ENCODE results near the gene RAB36.

The RAB36 gene

DNA sequence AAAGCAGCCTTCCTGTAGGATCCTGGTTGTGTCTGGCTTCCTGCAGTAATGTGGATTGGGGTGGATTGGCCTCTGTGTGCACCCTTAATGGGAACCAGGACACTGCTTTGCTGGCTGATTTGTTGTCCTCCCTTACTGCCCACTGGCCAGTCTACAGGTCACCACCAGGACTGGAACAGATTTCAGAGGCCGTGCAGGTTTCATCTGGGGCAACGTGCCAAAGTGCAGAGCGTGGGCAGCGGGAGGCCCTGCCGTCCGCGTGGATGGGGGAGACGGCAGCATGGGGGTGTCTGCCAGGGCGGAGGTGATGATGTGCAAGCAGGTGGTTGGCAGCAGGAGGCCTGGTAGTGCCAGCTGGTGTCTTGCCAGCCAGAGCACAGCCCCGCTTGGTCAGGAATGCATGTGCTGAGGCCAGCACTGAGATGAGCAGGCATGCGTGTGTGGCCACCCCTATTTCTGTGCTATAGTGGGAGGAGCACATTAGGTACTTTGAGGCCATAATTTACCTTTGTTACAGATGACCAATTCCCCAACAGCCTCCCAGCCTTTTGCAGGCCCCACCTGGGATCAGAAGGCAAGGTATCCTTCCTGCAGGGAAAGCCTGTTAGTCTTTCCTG lies 59.4 kb downstream of the RAB36 start:
- Histone ChIP-seq H3K4me3 (ENCODE audit: low read length in 2 of 2) (no peak overlapping the region), H3K36me3 (ENCODE audit: control insufficient read depth in 2 of 2, insufficient read depth in 2 of 2, low read length in 2 of 2) (peaks cover 0 to 8% of the 10 kb centered on the region in 2 donors), H3K9ac (ENCODE audit: low read depth in 1 of 2, low read length in 2 of 2) (no peak overlapping the region), H3K9me3 (ENCODE audit: control insufficient read depth in 2 of 2, low read length in 2 of 2) (no peaks in the 10 kb centered on the region), H3K4me1 (ENCODE audit: control insufficient read depth in 2 of 2, insufficient read depth in 2 of 2, low read length in 2 of 2) (no peaks in the 10 kb centered on the region), H3K27me3 (ENCODE audit: control insufficient read depth in 2 of 2, insufficient read depth in 2 of 2, low read length in 2 of 2) (no peaks in the 10 kb centered on the region), H3K27ac (ENCODE audit: low read depth in 2 of 2, low read length in 2 of 2) (no peak overlapping the region)

DNA sequence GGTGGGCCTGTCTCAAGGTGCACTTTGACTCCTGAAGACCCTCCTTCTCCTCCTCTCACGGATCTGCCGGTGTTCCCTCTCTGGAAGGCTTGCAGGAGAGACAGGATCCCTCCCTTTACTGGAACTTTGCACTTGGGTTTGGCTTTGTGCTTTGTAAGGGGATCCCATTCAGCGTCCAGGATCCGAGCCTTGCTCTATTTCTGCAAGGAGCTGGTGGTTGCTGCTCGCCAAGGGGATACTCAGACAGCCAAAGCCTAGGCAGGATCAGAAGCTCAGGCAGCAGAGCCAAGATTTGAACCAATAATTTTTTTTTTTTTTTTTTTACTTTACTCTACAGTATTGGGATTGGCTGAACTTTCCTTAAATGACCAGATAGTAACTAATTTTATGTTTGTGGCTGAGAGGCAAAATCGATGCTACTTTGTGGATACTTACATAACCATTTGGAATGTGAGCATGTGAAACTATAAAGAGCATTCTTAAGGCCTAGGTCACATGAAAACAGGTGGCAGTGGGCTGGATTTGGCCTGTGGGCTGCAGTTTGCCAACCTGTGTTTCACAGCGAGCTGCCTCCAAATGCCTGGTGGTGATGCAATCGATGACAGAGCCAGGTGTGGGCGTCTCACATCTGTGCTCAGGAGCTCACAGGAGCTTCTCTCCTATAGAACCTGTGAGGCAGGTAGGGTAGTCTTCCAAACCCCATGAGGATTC lies 60.2 kb downstream of the RAB36 start:
- Histone ChIP-seq H3K4me1 (ENCODE audit: control insufficient read depth in 2 of 2, insufficient read depth in 2 of 2, low read length in 2 of 2) (no peaks in the 10 kb centered on the region), H3K9me3 (ENCODE audit: control insufficient read depth in 2 of 2, low read length in 2 of 2) (no peaks in the 10 kb centered on the region), H3K4me3 (ENCODE audit: low read length in 2 of 2) (no peak overlapping the region), H3K27me3 (ENCODE audit: control insufficient read depth in 2 of 2, insufficient read depth in 2 of 2, low read length in 2 of 2) (no peaks in the 10 kb centered on the region), H3K36me3 (ENCODE audit: control insufficient read depth in 2 of 2, insufficient read depth in 2 of 2, low read length in 2 of 2) (peaks cover 0 to 8% of the 10 kb centered on the region in 2 donors), H3K9ac (ENCODE audit: low read depth in 1 of 2, low read length in 2 of 2) (no peak overlapping the region), H3K27ac (ENCODE audit: low read depth in 2 of 2, low read length in 2 of 2) (no peak overlapping the region)

- Histone ChIP-seq H3K27me3 (ENCODE audit: control insufficient read depth in 2 of 2, insufficient read depth in 2 of 2, low read length in 2 of 2) (no peaks in the 10 kb centered on the region), H3K4me3 (ENCODE audit: low read length in 2 of 2) (no peak overlapping the region), H3K36me3 (ENCODE audit: control insufficient read depth in 2 of 2, insufficient read depth in 2 of 2, low read length in 2 of 2) (peaks cover 0 to 8% of the 10 kb centered on the region in 2 donors), H3K9ac (ENCODE audit: low read depth in 1 of 2, low read length in 2 of 2) (no peak overlapping the region), H3K9me3 (ENCODE audit: control insufficient read depth in 2 of 2, low read length in 2 of 2) (no peaks in the 10 kb centered on the region), H3K27ac (ENCODE audit: low read depth in 2 of 2, low read length in 2 of 2) (no peak overlapping the region), H3K4me1 (ENCODE audit: control insufficient read depth in 2 of 2, insufficient read depth in 2 of 2, low read length in 2 of 2) (no peaks in the 10 kb centered on the region)
Observed at GRCh38 chr22:23206915-23207314, 61.6 kb downstream of the RAB36 start.

- Histone ChIP-seq H3K4me1 (ENCODE audit: control insufficient read depth in 2 of 2, insufficient read depth in 2 of 2, low read length in 2 of 2) (peaks cover 6% of the 10 kb centered on the region in 2 donors), H3K4me3 (ENCODE audit: low read length in 2 of 2) (no peak overlapping the region)
Observed at GRCh38 chr22:23207729-23208393, 62.6 kb downstream of the RAB36 start.

DNA sequence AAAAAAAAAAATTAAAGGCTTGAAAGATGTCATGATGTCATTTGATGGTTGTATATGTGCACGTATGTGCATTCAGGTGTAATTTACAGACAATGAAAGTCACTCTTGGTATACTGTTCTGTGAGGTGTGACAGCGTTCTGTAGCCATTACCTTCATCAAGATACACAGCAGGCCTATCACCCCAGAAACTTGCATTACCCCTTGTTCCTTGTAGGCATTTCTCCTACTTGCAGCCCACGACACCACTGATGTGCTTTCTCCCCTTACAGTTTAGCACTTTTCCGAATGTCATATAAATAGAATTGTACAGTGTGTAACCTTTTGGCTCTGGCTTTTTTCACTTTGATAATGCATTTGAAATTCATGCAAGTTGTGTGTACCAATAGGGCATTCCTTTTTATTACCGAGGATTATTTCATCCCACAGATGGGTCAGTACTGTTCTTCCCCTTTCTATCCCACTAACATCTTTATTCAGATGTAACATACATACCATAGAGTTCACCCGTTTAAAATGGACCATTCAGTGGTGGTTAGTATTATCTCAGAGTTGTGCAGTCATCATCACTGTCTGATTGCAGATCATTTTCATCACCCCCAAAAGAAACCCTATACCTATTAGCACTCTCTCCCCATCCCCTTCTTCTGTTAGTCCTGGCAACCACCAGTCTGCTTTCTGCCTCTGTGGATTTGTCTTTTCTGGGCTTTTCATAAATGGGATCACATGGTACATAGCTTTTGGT lies 65.3 kb downstream of the RAB36 start:
- Histone ChIP-seq H3K4me1 (ENCODE audit: control insufficient read depth in 2 of 2, insufficient read depth in 2 of 2, low read length in 2 of 2) (peaks cover 8 to 10% of the 10 kb centered on the region in 2 donors), H3K36me3 (ENCODE audit: control insufficient read depth in 2 of 2, insufficient read depth in 2 of 2, low read length in 2 of 2) (peaks cover 0 to 2% of the 10 kb centered on the region in 2 donors), H3K27me3 (ENCODE audit: control insufficient read depth in 2 of 2, insufficient read depth in 2 of 2, low read length in 2 of 2) (no peaks in the 10 kb centered on the region), H3K4me3 (ENCODE audit: low read length in 2 of 2) (no peak overlapping the region), H3K27ac (ENCODE audit: low read depth in 2 of 2, low read length in 2 of 2) (no peak overlapping the region), H3K9me3 (ENCODE audit: control insufficient read depth in 2 of 2, low read length in 2 of 2) (no peaks in the 10 kb centered on the region), H3K9ac (ENCODE audit: low read depth in 1 of 2, low read length in 2 of 2) (no peak overlapping the region)

More at GRCh38 chr22:23207729-23208393, 62.6 kb downstream of the RAB36 start:
- H3K9ac ChIP-seq (ENCODE audit: low read depth in 1 of 2, low read length in 2 of 2): no peak overlapping the region
- H3K27me3 ChIP-seq (ENCODE audit: control insufficient read depth in 2 of 2, insufficient read depth in 2 of 2, low read length in 2 of 2): no peaks in the 10 kb centered on the region
- H3K27ac ChIP-seq (ENCODE audit: low read depth in 2 of 2, low read length in 2 of 2): no peak overlapping the region
- no peaks in the 10 kb centered on the region for H3K9me3 ChIP-seq (ENCODE audit: control insufficient read depth in 2 of 2, low read length in 2 of 2)
- H3K36me3 ChIP-seq (ENCODE audit: control insufficient read depth in 2 of 2, insufficient read depth in 2 of 2, low read length in 2 of 2): peaks cover 0 to 8% of the 10 kb centered on the region in 2 donors

DNA sequence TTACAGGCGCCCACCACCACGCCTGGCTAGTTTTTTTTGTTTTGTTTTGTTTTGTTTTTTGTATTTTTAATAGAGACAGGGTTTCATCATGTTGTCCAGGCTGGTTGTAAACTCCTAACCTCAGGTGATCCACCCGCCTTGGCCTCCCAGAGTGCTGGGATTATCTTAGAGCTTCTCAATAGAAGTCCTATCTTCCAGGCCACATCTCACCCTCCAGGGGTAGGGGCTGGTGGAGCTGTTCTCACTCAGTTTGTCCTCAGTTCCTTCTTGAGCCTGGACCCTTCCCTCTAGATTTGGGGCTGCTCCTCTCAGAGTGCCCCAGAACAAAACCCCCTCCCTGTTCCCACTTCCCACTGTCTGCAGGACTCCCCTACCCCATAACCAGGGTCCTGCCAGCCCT lies 66.3 kb downstream of the RAB36 start:
- H3K4me1 ChIP-seq (ENCODE audit: control insufficient read depth in 2 of 2, insufficient read depth in 2 of 2, low read length in 2 of 2): peaks cover 9 to 13% of the 10 kb centered on the region in 2 donors
- no peak overlapping the region for H3K27ac ChIP-seq (ENCODE audit: low read depth in 2 of 2, low read length in 2 of 2)
- H3K4me3 ChIP-seq (ENCODE audit: low read length in 2 of 2): no peak overlapping the region
- no peaks in the 10 kb centered on the region for H3K9me3 ChIP-seq (ENCODE audit: control insufficient read depth in 2 of 2, low read length in 2 of 2)
- H3K36me3 ChIP-seq (ENCODE audit: control insufficient read depth in 2 of 2, insufficient read depth in 2 of 2, low read length in 2 of 2): no peaks in the 10 kb centered on the region
- H3K27me3 ChIP-seq (ENCODE audit: control insufficient read depth in 2 of 2, insufficient read depth in 2 of 2, low read length in 2 of 2): no peaks in the 10 kb centered on the region
- no peak overlapping the region for H3K9ac ChIP-seq (ENCODE audit: low read depth in 1 of 2, low read length in 2 of 2)

- Histone ChIP-seq H3K36me3 (ENCODE audit: control insufficient read depth in 2 of 2, insufficient read depth in 2 of 2, low read length in 2 of 2) (no peaks in the 10 kb centered on the region), H3K27me3 (ENCODE audit: control insufficient read depth in 2 of 2, insufficient read depth in 2 of 2, low read length in 2 of 2) (no peaks in the 10 kb centered on the region), H3K27ac (ENCODE audit: low read depth in 2 of 2, low read length in 2 of 2) (no peak overlapping the region), H3K4me1 (ENCODE audit: control insufficient read depth in 2 of 2, insufficient read depth in 2 of 2, low read length in 2 of 2) (peaks cover 12 to 14% of the 10 kb centered on the region in 2 donors), H3K9ac (ENCODE audit: low read depth in 1 of 2, low read length in 2 of 2) (no peak overlapping the region), H3K9me3 (ENCODE audit: control insufficient read depth in 2 of 2, low read length in 2 of 2) (no peaks in the 10 kb centered on the region), H3K4me3 (ENCODE audit: low read length in 2 of 2) (no peak overlapping the region)
Observed at GRCh38 chr22:23212061-23213021, 67.1 kb downstream of the RAB36 start.

DNA sequence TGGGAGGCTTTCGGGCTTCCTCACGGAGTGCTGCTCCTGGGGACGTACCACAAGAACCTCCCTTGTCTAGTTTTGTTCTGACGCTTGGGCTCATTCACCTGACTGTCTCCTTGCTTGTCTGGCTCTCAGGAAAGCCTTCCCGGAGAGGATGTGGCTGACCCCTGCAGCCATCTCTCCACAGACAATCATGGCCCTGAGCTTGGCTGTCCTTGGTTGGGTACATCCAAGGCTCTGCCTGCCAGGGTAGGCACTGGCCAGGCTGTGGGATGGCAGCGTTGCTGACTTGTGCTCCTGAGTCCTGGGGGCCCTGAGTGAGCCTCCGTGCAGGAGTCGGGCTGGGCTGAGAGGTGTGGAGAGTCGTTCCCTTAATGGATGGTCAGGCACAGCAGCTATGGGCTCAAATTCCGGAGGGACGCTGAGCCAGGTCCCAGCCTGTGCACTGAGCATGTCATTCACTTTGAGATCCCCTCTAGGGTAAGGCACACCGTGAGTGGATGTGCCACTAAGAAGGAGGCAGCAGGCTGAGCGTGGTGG lies 67.8 kb downstream of the RAB36 start:
- Histone ChIP-seq H3K36me3 (ENCODE audit: control insufficient read depth in 2 of 2, insufficient read depth in 2 of 2, low read length in 2 of 2) (no peaks in the 10 kb centered on the region), H3K27ac (ENCODE audit: low read depth in 2 of 2, low read length in 2 of 2) (no peak overlapping the region), H3K9me3 (ENCODE audit: control insufficient read depth in 2 of 2, low read length in 2 of 2) (no peaks in the 10 kb centered on the region), H3K4me1 (ENCODE audit: control insufficient read depth in 2 of 2, insufficient read depth in 2 of 2, low read length in 2 of 2) (peaks cover 14 to 17% of the 10 kb centered on the region in 2 donors), H3K27me3 (ENCODE audit: control insufficient read depth in 2 of 2, insufficient read depth in 2 of 2, low read length in 2 of 2) (no peaks in the 10 kb centered on the region), H3K4me3 (ENCODE audit: low read length in 2 of 2) (no peak overlapping the region), H3K9ac (ENCODE audit: low read depth in 1 of 2, low read length in 2 of 2) (no peak overlapping the region)
